Left renal pelvis (tissue), 4 donors: ENCODE results near the gene SLC15A3. TPM values are rescaled to one million over a fixed set of nuclear protein-coding genes. Genes with fewer than 3 reads are reported as not detected.
"Not testable (repeated sequence)": the region's sequence is repeated elsewhere in the genome, so short reads cannot be mapped to it uniquely, and the experiment has no call there.

ENCODE experiments used
- DNase-seq, 4 donors: peaks; one replicate each; pipeline ENCODE4 v3.0.0-alpha.2; 2013; ENCODE audit warnings: low read depth in 4 of 4, low spot score in 3 of 4
- polyA plus RNA-seq, 4 donors: library from polyadenylated mRNA; unstranded; fragments of 120-200 nt; gene quantifications; one replicate each; pipeline ENCODE4 v1.2.1, GENCODE V29; 2013; ENCODE audit not compliant: insufficient read length in 4 of 4

SLC15A3 gene
- polyA plus RNA-seq, 4 donors, result 18.9 to 30.1 (median 23.8) TPM

- DNase-seq, result no peak
Observed at GRCh38 chr11:60917267-60917666, 34.7 kb downstream of the SLC15A3 start.

GRCh38 chr11:60916669-60917206, 35.2 kb downstream of the SLC15A3 start:
- no peak for DNase-seq

GRCh38 chr11:60915248-60915914, 36.6 kb downstream of the SLC15A3 start:
- no peak for DNase-seq

GRCh38 chr11:60914633-60915247, 37.2 kb downstream of the SLC15A3 start:
- no peak for DNase-seq

- peak; percentile 82 to 85 (median 83) for DNase-seq
Observed at GRCh38 chr11:60913793-60914632, 38.0 kb downstream of the SLC15A3 start, which contains the start of gene TMEM109. Gene TMEM109, plus strand, starts transcription at chr11:60914158. Its CDS starts 5,536 bp downstream, at chr11:60919694.

DNA sequence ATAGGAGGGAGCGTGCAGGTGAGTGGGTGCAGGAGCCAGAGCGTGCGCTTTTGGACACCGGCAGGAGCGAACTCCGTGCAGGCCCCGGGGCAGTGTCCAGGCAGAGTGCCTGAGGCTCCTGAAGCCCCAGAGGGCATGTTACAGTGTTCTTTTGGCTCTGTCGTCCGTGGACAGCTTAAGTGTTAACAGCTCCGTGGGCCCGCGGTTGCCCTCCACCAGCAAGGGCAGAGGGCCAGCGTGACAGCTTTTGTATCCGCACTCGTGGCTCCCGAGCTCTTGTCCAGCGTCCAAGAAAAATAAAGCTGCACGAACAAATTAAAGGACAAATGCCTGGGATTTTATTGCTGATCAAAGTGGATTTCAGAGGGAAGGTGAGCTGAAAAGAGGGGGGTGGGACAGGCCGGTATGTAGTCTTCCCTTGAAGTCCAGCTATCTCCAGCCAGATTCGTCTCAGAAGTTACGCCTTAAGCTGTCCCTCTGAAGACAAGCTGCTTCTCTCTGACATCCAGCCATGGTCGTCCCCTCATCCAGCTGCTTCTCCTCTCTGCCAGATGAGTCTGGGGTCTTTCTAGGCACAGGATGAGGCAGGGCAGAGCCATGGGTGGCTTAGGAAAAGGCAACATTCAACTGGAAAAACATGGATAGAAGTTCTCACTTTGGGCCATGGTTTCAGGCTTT, 39.0 kb downstream of the SLC15A3 start:
- no peak for DNase-seq

- no peak for DNase-seq
Observed at GRCh38 chr11:60912223-60912850, 39.6 kb downstream of the SLC15A3 start.

DNA sequence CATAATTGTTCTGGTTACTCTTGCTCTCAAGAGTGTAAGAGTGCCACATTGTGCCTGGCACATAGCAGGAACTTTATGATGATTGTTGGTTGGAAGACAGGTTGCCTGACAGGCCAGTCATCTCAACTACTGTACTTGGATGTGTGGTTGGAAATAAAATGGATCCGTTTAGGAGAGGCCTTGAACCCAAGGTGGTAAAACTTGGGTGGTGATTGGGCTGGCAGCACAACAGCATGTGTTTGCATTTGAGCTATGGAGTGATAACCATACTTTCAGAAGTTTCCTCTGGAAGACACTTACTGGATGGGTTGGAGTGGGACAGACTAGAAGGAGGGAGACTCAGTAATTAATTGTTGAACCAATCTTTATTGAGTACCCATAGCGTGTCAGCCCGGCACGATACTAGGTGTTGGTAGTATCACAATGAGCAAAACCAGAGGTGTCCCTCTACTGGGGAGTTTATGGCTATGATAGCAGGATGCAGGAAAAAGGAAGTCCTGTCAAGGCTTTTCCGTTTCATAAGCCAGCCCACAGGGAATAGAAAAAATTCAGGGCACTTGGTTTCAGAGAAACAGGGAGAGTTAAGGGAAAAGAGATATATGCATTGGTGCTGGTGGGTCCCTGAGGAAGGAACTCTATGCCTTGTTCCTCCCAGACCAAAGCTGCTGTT, 41.1 kb downstream of the SLC15A3 start:
- no peak for DNase-seq

GRCh38 chr11:60910281-60910687, 41.7 kb downstream of the SLC15A3 start:
- DNase-seq, result no peak

DNA sequence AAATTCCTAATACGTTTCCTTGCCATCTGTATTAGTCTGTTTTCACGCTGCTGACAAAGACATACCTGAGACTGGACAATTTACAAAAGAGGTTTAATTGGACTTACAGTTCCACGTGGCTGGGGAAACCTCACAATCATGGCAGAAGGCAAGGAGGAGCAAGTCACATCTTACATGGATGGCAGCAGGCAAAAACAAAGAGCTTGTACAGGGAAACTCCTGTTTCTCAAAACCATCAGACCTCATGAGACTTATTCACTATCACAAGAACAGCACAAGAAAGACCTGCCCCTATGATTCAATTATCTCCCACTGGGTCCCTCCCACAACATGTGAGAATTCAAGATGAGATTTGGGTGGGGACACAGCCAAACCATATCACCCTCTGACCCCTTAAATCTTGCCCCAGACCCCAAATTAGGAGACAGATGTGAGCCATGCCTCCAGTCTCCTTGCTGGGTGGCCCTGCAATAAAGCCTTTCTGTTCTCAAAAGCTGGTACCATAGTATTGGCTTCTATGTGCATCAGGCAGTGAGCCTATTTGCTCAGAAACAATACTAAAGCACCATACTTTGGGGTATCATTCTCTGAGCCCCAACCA, 42.2 kb downstream of the SLC15A3 start:
- DNase-seq, result not testable (repeated sequence)

DNA sequence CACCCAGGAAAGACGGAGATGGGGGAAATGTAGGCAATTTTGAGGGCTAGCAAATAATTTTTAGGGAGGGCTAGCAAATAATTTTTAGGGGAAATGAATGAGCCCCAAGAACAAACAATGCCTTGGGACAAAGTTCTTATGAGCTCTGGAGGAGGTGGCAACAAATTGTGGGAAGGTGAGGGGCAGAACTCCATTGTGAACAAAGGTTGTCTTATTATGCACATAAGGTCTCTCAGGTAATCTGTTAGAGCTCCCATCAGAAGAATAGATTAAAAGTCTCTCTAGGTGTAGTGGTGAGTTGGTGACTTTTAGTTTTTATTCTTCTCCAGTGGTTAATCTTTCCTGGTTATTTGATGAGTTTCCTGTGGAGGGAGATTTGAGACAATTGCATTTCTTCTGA, 43.2 kb downstream of the SLC15A3 start:
- no peak for DNase-seq

DNA sequence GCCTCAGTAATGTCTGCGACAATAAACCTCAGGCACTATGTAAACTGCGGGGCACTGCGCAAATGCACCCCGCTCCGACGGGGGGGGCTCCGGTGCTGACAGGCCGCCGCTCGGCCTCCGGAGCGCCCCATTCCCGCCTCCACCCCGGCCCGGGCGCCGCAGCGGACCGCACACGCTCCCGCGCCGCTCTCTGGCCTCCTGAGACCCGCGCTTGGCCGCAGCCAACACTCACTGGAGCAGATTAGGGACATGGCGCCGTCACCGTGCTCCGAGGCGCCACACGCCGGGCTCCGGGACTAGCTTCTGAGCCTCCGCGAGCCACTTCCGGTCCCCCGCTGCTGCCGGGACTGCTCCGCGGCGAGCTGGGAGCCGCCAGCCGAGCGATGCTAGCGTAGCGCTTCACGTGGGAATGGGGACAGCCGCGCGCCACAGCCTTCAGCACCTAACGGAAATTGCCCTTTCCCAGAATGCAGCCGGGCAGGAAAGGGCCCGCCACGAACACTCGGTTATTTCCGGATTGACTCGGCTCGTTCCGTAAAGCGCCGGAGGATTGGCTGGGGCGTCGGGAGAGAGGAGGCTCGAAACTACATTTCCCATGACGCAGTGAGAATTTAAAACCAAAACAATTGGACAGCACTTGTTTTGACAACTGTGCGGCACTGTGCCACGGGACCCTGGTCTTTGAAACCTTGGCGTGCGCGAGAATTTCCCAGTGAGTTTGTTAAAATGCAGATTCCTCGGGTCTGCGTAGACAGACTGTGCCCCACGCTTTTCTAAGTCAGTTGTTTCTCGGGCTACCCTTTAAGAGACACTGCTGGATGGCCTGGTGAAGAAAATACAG, 45.6 kb downstream of the SLC15A3 start, which contains the start of gene PRPF19:
TSS of gene PRPF19 (minus strand) at position 454 of the 841 bp plus-strand sequence. CDS start at position 251, 203 bp downstream.
- DNase-seq, result peak; percentile 90 to 97 (median 96)

- no peak for DNase-seq
Observed at GRCh38 chr11:60905551-60906113, 46.3 kb downstream of the SLC15A3 start.

DNA sequence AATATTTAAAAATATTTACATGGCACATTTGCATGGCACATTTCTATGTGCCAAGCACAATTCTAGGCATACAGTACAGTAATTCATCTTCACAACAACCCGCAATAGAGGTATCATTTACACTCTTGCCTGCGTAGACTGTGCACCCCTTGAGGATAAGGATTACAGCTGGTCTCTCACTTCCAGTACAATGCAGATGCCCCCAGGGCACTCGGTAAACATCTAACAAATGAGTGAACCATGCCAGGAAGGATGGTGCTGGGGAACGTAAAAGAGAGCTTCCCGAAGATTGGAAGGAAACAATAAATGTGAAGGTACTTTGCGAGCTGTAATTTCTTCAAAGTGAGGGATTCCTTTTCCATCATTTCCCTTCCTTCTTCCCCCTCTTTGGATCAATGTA, 46.9 kb downstream of the SLC15A3 start:
- DNase-seq, result no peak

GRCh38 chr11:60902625-60903024, 49.4 kb downstream of the SLC15A3 start:
- no peak for DNase-seq

DNA sequence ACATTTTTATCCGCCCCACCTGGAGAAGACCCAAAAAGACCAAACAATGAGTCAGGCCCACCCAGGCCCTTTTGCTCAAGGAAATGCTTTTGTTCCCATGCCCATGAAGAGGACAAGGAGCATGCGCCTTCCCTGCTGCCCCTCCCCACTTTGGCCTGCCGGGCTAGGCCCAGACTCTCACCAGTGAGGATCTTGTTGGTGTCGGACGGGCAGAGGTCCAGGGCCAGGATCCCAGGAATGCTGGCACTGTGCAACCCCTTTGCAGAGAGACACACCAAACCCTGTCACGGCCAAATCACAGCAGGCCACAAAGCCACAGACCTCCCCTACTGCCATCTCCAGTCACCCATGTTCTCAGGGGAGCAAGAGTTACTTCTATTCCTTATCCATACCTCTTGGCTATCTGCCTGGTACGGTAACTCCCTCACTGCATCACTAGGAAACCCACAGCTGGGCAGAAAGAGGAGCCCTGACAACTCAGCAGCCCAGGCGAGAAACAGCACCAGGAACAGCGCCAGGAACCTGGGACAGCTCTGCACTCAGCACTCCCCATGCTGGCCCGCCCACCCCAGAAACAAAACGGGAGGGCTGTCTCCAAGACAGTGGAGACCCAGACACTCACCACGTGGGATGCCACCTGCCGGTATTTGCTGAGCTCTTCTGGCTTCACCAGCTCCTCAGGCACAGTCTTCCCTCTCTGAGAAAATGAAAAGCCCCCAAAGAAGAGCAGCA, 51.1 kb downstream of the SLC15A3 start:
- no peak for DNase-seq

DNA sequence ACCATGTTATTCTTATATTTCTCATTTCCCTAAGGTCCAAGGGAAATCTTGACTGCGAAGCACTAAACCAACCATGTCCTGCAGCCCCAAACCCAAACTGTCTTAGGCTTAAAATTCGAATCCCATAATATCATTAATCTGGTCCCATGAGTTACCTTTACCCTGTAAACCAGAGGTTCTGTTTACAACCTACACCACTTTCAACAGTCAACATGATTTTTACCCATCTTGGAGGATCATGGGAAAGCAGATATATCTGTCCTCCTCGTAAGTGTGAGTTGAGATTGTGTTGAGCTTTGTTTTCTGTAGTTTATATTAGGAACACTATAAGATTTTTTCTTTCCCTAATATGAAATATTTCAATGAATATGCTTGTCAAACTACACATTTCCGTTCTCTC, 52.0 kb downstream of the SLC15A3 start:
- no peak for DNase-seq
